Loucy (cell line): Measurements from ENCODE around the gene KLHDC9.

Source experiments
- H2AFZ ChIP-seq: fragments of 200-600 bp; sonication (generic); 2 replicates; pipeline ENCODE4 v1.6.0; 2016; ENCODE audit warnings: antibody characterized with exemption, mild to moderate bottlenecking, low read length, moderate library complexity
- H3F3A ChIP-seq: fragments of 200-600 bp; 2 replicates; pipeline ENCODE4 v1.6.0; 2016; ENCODE audit warnings: antibody characterized with exemption, low read depth, mild to moderate bottlenecking
- H3K27me3 ChIP-seq: fragments of 200-600 bp; sonication (generic); 2 replicates; pipeline ENCODE4 v1.6.1; 2014; ENCODE audit warnings: low read length, mild to moderate bottlenecking; ENCODE audit not compliant: insufficient read depth, poor library complexity, severe bottlenecking
- H3K36me3 ChIP-seq: fragments of 200-600 bp; sonication (generic); 2 replicates; pipeline ENCODE4 v1.6.1; 2016; ENCODE audit warnings: low read length; ENCODE audit not compliant: insufficient read depth
- H3K4me1 ChIP-seq: fragments of 200-600 bp; sonication (generic); 2 replicates; pipeline ENCODE4 v1.5.1; 2014; ENCODE audit warnings: low read length, mild to moderate bottlenecking; ENCODE audit not compliant: insufficient read depth, poor library complexity, severe bottlenecking
- H3K4me2 ChIP-seq: fragments of 200-600 bp; sonication (generic); 2 replicates; pipeline ENCODE4 v1.6.0; 2014; ENCODE audit warnings: antibody characterized with exemption, low read length, low read depth, mild to moderate bottlenecking; ENCODE audit not compliant: poor library complexity, severe bottlenecking
- H3K4me3 ChIP-seq: fragments of 200-600 bp; sonication (generic); 2 replicates; pipeline ENCODE4 v1.5.1; 2014; ENCODE audit warnings: low read length, mild to moderate bottlenecking, mixed read lengths; ENCODE audit not compliant: poor library complexity, severe bottlenecking
- H3K79me2 ChIP-seq: fragments of 200-600 bp; sonication (generic); 2 replicates; pipeline ENCODE4 v1.6.1; 2014; ENCODE audit warnings: low read length; ENCODE audit not compliant: insufficient read depth
- H3K9ac ChIP-seq: fragments of 200-600 bp; sonication (generic); 2 replicates; pipeline ENCODE4 v1.6.0; 2014; ENCODE audit warnings: mild to moderate bottlenecking, low read depth, low read length, moderate library complexity; ENCODE audit not compliant: poor library complexity, severe bottlenecking
- H3K9me2 ChIP-seq: fragments of 200-600 bp; sonication (generic); replicated peaks from 2 replicates; pipeline ENCODE4 v1.6.1; 2016; ENCODE audit warnings: low read depth, low read length, mixed read lengths
- H3K9me3 ChIP-seq: fragments of 200-600 bp; sonication (generic); 2 replicates; pipeline ENCODE4 v1.6.1; 2014; ENCODE audit warnings: mild to moderate bottlenecking, antibody characterized with exemption, low read length, low read depth; ENCODE audit not compliant: insufficient read depth
- H4K20me1 ChIP-seq: fragments of 200-600 bp; sonication (generic); 2 replicates; pipeline ENCODE4 v1.6.0; 2014; ENCODE audit warnings: antibody characterized with exemption, low read length, mild to moderate bottlenecking; ENCODE audit not compliant: insufficient read depth, poor library complexity, severe bottlenecking
- CTCF ChIP-seq: fragments of 200-600 bp; sonication (generic); conservative IDR thresholded peaks from 2 replicates; pipeline ENCODE4 v1.5.1; 2014; ENCODE audit warnings: mild to moderate bottlenecking, antibody characterized with exemption, low read length
- EZH2phosphoT487 ChIP-seq: fragments of 200-600 bp; IDR thresholded peaks from 2 replicates; pipeline ENCODE4 v1.6.1; 2018; ENCODE audit warnings: antibody characterized with exemption, mild to moderate bottlenecking, moderate library complexity, borderline replicate concordance

KLHDC9 gene

GRCh38 chr1:161094481-161094880 is 3.7 kb upstream of the KLHDC9 start:
- TF ChIP-seq CTCF: no peak
- H3K9ac ChIP-seq: no peak overlapping the region

GRCh38 chr1:161095230-161095629 is 2.9 kb upstream of the KLHDC9 start:
- no peaks in the 10 kb centered on the region for H4K20me1 ChIP-seq
- H3F3A ChIP-seq: no peaks in the 10 kb centered on the region
- no peak overlapping the region for H2AFZ ChIP-seq
- H3K9ac ChIP-seq: no peak overlapping the region
- H3K9me2 ChIP-seq: no peaks in the 10 kb centered on the region
- H3K79me2 ChIP-seq: no peaks in the 10 kb centered on the region
- H3K4me1 ChIP-seq: peaks cover 3% of the 10 kb centered on the region
- H3K4me2 ChIP-seq: no peak overlapping the region
- TF ChIP-seq CTCF: no peak
- TF ChIP-seq EZH2phosphoT487: no peak
- no peak overlapping the region for H3K4me3 ChIP-seq
- H3K36me3 ChIP-seq: peaks cover 13% of the 10 kb centered on the region; the same call in 1 of the 2 replicates
- H3K27me3 ChIP-seq: no peaks in the 10 kb centered on the region
- H3K9me3 ChIP-seq: no peaks in the 10 kb centered on the region

More at GRCh38 chr1:161094481-161094880, 3.7 kb upstream of the KLHDC9 start:
- Histone ChIP-seq H3K4me3 (no peak overlapping the region), H3K4me1 (peaks cover 3% of the 10 kb centered on the region), H3K27me3 (no peaks in the 10 kb centered on the region), H3K4me2 (no peak overlapping the region), H3K9me3 (no peaks in the 10 kb centered on the region), H3F3A (no peaks in the 10 kb centered on the region), H4K20me1 (no peaks in the 10 kb centered on the region), H3K79me2 (no peaks in the 10 kb centered on the region), H2AFZ (no peak overlapping the region), H3K9me2 (no peaks in the 10 kb centered on the region), H3K36me3 (peaks cover 5% of the 10 kb centered on the region; the same call in 1 of the 2 replicates)

- Histone ChIP-seq H3K4me1 (peaks cover 3% of the 10 kb centered on the region), H2AFZ (no peak overlapping the region), H4K20me1 (no peaks in the 10 kb centered on the region), H3K4me2 (no peak overlapping the region), H3K27me3 (no peaks in the 10 kb centered on the region), H3K36me3 (peaks cover 18% of the 10 kb centered on the region; the same call in 1 of the 2 replicates), H3K79me2 (no peaks in the 10 kb centered on the region), H3F3A (no peaks in the 10 kb centered on the region), H3K4me3 (no peak overlapping the region), H3K9me2 (no peaks in the 10 kb centered on the region), H3K9me3 (no peaks in the 10 kb centered on the region), H3K9ac (no peak overlapping the region)
- TF ChIP-seq EZH2phosphoT487 (no peak), CTCF (no peak)
Measured at GRCh38 chr1:161096015-161096414, 2.1 kb upstream of the KLHDC9 start.
